SK-N-MC (cell line): ENCODE measurements around the gene PLAGL1.

Experiments
- EZH2 ChIP-seq: fragments of 200-600 bp; sonication (generic); IDR thresholded peaks from one replicate; pipeline ENCODE4 v1.6.1; 2017; ENCODE audit warnings: antibody characterized with exemption
- POLR2AphosphoS5 ChIP-seq: IDR thresholded peaks from 2 replicates; pipeline ENCODE4 v1.6.1; 2012; ENCODE audit warnings: mild to moderate bottlenecking, low read depth, low read length, borderline replicate concordance

- TF ChIP-seq EZH2 (no peak), POLR2AphosphoS5 (no peak)
Measured at GRCh38 chr6:143959927-143960326, 48.1 kb downstream of the PLAGL1 start.
